A172 (cell line): ENCODE measurements around the gene TGFB2. TPM values are rescaled to one million over a fixed set of nuclear protein-coding genes. Genes with fewer than 3 reads are reported as not detected.

Experiments used
- DNase-seq: peaks from one replicate; pipeline ENCODE4 v3.0.0-alpha.2; 2015; ENCODE audit warnings: low spot score
- total RNA-seq: library from RNA; depleted of rRNA; stranded (reverse); fragments of >200 nt; shearing (Covaris generic); gene quantifications from 2 replicates; pipeline ENCODE4 v1.2.3, GENCODE V29; 2014

Gene TGFB2
- total RNA-seq, 1 experiment from 2014 or later, result 65.5 TPM

- DNase-seq, result peak; percentile 64
These were observed 16.3 kb downstream of the TGFB2 start for GRCh38 chr1:218361298-218362065.

- no peak for DNase-seq
These were observed 17.4 kb downstream of the TGFB2 start for GRCh38 chr1:218362418-218363076.

GRCh38 chr1:218363141-218363540 lies 18.0 kb downstream of the TGFB2 start:
- no peak for DNase-seq

DNA sequence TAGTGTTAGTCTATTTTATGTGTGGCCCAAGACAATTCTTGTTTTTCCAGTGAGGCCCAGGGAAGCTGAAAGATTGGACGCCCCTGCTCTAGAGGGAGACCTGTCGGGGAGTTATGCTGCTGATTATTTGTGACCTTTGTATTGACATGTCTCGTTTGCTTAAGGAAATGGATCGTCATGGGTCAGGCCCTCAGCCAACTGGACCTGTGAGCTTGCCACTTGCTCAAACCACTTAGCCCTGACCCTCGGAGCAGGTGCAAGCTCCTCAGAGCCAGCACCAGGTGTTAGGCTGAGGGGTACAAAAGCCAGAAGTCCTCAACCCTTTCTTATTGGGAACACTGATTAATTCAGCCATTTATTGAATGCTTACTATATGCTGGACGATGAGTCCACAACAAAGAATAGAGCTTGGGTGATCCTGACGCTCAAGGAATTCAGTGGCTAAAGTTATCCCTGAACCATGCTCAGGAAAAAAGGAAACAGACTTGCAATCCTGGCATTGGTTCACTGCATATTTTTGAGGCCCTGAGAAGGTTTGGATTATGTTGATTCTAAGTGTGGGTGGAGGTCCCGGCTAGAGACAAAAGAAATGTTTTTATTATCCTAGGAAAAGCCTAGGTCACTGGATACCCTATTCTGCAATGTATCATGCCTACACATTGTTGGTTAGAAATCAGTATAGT lies 19.0 kb downstream of the TGFB2 start:
- no peak for DNase-seq

GRCh38 chr1:218365226-218365999 lies 20.3 kb downstream of the TGFB2 start:
- DNase-seq, result no peak

GRCh38 chr1:218366322-218367052 lies 21.4 kb downstream of the TGFB2 start:
- no peak for DNase-seq

DNA sequence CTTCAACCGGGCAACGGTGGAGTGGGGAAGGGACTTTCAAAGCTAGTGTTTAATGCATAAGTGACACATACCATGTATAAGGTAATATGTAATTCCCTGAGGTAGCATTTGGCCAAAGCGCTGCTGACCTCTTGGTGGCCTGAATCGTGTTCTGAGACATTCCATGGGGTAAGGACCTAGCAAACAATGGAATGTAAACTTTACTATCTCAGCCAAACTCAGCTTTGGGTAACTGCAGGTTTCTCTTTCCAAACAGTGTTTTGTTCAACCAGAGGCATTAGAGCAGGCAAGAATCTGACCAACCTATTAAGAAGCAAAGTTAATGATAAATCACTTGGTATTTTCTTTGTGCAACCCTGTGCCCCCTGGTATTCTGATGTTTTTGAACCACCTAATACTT lies 22.0 kb downstream of the TGFB2 start:
- DNase-seq, result no peak

GRCh38 chr1:218368686-218369085 lies 23.6 kb downstream of the TGFB2 start:
- no peak for DNase-seq

- DNase-seq, result peak; percentile 40
These were observed 24.8 kb downstream of the TGFB2 start for GRCh38 chr1:218369688-218370511.

GRCh38 chr1:218371927-218372672 lies 27.0 kb downstream of the TGFB2 start:
- DNase-seq, result no peak

- peak; percentile 74 for DNase-seq
These were observed 29.5 kb downstream of the TGFB2 start for GRCh38 chr1:218374401-218375353.

DNA sequence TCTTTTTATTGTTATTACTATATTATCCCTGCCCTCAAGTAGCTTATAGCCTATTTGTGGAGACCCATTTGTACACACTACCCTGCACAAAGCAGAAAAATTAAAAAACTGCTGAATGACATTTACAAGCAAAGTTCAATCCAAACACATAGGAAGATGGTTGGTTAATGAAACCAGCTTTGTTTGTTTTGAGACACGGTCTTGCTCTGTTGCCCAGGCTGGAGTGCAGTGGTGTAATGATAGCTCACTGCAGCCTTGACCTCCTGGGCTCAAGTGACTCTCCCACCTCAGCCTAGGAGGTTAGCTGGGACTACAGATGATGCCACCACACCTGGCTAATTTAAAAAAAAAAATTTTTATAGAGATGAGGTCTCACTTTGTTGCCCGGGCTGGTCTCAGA lies 31.6 kb downstream of the TGFB2 start:
- DNase-seq, result no peak

GRCh38 chr1:218377143-218377660 lies 32.1 kb downstream of the TGFB2 start:
- peak; percentile 99 for DNase-seq

GRCh38 chr1:218380125-218380977 lies 35.2 kb downstream of the TGFB2 start:
- peak; percentile 85 for DNase-seq

DNA sequence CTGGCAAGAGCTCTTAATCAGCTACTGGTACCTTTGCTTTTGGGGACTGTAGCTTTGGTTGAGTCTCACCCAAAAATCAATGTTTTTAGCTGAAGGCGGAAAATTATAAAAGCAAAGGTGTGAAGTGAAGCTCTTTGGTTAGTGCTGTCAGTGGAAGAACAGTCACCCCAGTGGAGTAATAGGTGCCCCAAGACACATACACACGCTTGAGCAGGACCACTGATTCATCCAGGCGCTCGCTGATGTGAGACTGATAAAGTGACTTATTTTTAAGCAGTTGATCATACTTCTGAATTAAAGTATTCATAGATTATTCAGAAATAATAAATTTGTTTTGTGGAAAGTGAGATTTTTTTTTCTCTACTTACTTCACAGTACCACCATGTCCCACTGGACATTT lies 37.1 kb downstream of the TGFB2 start:
- no peak for DNase-seq

DNA sequence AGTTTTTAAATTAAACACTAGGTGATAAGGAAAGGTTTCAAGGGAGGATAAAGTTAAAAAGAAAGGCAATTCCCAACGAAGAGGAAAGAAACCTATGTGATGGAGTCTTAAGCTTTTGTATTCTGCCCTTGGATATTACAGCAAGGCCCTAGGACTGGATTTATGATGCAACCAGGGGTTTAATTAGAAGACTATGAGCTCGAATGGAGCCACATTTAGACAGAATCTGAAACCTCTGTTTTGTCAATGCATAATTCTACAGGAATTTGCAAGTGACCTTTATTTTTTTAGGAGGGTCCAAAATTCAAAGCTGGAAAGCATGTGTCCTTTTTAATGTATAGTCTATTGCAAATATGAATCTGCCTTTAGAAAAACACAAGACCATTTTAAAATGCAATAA lies 37.9 kb downstream of the TGFB2 start:
- DNase-seq, result no peak

- peak; percentile 27 for DNase-seq
These were observed 38.5 kb downstream of the TGFB2 start for GRCh38 chr1:218383681-218384080.
